Measurements from ENCODE around the gene AFF4. TPM values are rescaled to one million over a fixed set of nuclear protein-coding genes. Genes with fewer than 3 reads are reported as not detected.

The AFF4 gene
- total and polyA plus RNA-seq, 9 of the 15 experiments (the other 6 are each of a cell fraction or from before 2014, with no cell fraction given) = 1.7 to 25.8 (median 17.9) TPM

DNA sequence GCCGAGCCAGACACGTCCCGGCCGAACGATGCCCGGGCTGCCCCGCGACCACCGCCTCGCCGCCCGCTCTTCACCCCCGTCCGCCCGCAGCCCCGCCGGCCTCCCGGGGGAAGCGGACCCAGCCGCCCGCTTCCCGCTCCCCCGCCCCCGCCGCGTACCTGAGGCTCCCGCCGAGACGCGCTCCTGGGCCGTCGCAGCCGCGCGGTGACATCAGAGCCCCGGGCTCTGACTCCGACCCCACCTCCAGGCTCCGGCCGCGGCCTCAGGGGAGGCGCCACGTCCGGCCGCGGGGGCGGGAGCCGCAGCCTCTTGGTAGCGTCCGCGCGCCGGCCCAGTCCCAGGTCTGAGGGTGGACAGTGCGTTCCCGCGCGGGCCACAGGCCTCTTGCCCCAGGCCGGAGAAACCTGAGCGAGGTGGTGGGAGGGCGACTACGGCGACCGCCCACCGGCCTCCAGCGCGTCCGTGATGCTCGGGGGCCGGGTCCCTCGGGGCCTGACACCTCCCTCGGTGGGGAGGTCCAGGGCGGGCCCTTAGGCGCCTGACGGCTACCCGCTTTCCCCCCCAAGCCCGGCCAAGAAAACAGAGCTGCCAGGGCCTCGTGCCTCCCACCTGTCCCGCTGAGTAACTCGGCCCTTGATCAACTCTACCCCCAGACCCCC lies 132.9 kb downstream of the AFF4 start, which contains the start of gene SHROOM1 (continued):
- no peak for TF ChIP-seq STAT5A (IDR thresholded peaks at IDR 0.05; ENCODE audit: borderline replicate concordance, low read length)
- TF ChIP-seq, protein P1, sequence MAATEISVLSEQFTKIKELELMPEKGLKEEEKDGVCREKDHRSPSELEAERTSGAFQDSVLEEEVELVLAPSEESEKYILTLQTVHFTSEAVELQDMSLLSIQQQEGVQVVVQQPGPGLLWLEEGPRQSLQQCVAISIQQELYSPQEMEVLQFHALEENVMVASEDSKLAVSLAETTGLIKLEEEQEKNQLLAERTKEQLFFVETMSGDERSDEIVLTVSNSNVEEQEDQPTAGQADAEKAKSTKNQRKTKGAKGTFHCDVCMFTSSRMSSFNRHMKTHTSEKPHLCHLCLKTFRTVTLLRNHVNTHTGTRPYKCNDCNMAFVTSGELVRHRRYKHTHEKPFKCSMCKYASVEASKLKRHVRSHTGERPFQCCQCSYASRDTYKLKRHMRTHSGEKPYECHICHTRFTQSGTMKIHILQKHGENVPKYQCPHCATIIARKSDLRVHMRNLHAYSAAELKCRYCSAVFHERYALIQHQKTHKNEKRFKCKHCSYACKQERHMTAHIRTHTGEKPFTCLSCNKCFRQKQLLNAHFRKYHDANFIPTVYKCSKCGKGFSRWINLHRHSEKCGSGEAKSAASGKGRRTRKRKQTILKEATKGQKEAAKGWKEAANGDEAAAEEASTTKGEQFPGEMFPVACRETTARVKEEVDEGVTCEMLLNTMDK (IDR thresholded peaks at IDR 0.05; ENCODE audit: borderline replicate concordance, insufficient read depth, low read depth, low read length, poor library complexity, severe bottlenecking) = peak; percentile 48
- peak; percentile 27; the same call in 1 of the 2 replicates for TF ChIP-seq HLTF (IDR thresholded peaks at IDR 0.05)
- TF ChIP-seq, protein P2, sequence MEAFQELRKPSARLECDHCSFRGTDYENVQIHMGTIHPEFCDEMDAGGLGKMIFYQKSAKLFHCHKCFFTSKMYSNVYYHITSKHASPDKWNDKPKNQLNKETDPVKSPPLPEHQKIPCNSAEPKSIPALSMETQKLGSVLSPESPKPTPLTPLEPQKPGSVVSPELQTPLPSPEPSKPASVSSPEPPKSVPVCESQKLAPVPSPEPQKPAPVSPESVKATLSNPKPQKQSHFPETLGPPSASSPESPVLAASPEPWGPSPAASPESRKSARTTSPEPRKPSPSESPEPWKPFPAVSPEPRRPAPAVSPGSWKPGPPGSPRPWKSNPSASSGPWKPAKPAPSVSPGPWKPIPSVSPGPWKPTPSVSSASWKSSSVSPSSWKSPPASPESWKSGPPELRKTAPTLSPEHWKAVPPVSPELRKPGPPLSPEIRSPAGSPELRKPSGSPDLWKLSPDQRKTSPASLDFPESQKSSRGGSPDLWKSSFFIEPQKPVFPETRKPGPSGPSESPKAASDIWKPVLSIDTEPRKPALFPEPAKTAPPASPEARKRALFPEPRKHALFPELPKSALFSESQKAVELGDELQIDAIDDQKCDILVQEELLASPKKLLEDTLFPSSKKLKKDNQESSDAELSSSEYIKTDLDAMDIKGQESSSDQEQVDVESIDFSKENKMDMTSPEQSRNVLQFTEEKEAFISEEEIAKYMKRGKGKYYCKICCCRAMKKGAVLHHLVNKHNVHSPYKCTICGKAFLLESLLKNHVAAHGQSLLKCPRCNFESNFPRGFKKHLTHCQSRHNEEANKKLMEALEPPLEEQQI (IDR thresholded peaks at IDR 0.05) = no peak
- peak; percentile 90 for TF ChIP-seq ZNF740 (CRISPR knock-in tag; IDR thresholded peaks at IDR 0.05)
- peak in 1 of 2 experiments; percentile 85; a peak in 2 of 4 replicates for TF ChIP-seq ZNF740 (tag; IDR thresholded peaks at IDR 0.05)
- TF ChIP-seq SRSF3 (IDR thresholded peaks at IDR 0.05; ENCODE audit: insufficient read depth, low read length) = no peak
- no peak for TF ChIP-seq C11orf30 (IDR thresholded peaks at IDR 0.05; ENCODE audit: low read depth)
- peak in 1 of 2 experiments; percentile 30; a peak in 1 of 4 replicates for TF ChIP-seq ZNF639 (CRISPR knock-in tag; conservative IDR thresholded peaks at IDR 0.05 in 1 of 2, IDR thresholded peaks at IDR 0.05 in 1 of 2)
- no peak for TF ChIP-seq MITF (IDR thresholded peaks at IDR 0.05)
- TF ChIP-seq GATA2 (CRISPR knock-in tag; IDR thresholded peaks at IDR 0.05) = no peak
- TF ChIP-seq IRF9 (tag; IDR thresholded peaks at IDR 0.05) = 0 out of 2 replicates have a peak, but pooled peaks have one; percentile 15
- peak; percentile 44; the same call in 1 of the 2 replicates for TF ChIP-seq BHLHE40 (IDR thresholded peaks at IDR 0.05; ENCODE audit: low read length)
- TF ChIP-seq ZNF212 (CRISPR knock-in tag; IDR thresholded peaks at IDR 0.05) = no peak
- no peak for TF ChIP-seq ZFP91 (CRISPR knock-in tag; IDR thresholded peaks at IDR 0.05)

Data from K562 (cell line).